ENCODE data around the gene ARPC4.

GRCh38 chr3:9810846-9811245 lies 18.0 kb downstream of the ARPC4 start:
- no peak for TF ChIP-seq TBX3 (IDR thresholded peaks at IDR 0.05; ENCODE audit: borderline replicate concordance)
- no peak for TF ChIP-seq SMC3 (IDR thresholded peaks at IDR 0.05; ENCODE audit: low read length)

All from HepG2 (cell line).